Camera-type eye (tissue), 1 donor: ENCODE data around the gene PRPF6. TPM values are rescaled to one million over a fixed set of nuclear protein-coding genes. Genes with fewer than 3 reads are reported as not detected.

Source experiments
- total RNA-seq: library from RNA; depleted of rRNA; stranded (reverse); fragments of >200 nt; gene quantifications from one replicate; pipeline ENCODE4 v1.2.3, GENCODE V29; 2014

PRPF6 gene, protein sequence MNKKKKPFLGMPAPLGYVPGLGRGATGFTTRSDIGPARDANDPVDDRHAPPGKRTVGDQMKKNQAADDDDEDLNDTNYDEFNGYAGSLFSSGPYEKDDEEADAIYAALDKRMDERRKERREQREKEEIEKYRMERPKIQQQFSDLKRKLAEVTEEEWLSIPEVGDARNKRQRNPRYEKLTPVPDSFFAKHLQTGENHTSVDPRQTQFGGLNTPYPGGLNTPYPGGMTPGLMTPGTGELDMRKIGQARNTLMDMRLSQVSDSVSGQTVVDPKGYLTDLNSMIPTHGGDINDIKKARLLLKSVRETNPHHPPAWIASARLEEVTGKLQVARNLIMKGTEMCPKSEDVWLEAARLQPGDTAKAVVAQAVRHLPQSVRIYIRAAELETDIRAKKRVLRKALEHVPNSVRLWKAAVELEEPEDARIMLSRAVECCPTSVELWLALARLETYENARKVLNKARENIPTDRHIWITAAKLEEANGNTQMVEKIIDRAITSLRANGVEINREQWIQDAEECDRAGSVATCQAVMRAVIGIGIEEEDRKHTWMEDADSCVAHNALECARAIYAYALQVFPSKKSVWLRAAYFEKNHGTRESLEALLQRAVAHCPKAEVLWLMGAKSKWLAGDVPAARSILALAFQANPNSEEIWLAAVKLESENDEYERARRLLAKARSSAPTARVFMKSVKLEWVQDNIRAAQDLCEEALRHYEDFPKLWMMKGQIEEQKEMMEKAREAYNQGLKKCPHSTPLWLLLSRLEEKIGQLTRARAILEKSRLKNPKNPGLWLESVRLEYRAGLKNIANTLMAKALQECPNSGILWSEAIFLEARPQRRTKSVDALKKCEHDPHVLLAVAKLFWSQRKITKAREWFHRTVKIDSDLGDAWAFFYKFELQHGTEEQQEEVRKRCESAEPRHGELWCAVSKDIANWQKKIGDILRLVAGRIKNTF
- 80.9 TPM for total RNA-seq

DNA sequence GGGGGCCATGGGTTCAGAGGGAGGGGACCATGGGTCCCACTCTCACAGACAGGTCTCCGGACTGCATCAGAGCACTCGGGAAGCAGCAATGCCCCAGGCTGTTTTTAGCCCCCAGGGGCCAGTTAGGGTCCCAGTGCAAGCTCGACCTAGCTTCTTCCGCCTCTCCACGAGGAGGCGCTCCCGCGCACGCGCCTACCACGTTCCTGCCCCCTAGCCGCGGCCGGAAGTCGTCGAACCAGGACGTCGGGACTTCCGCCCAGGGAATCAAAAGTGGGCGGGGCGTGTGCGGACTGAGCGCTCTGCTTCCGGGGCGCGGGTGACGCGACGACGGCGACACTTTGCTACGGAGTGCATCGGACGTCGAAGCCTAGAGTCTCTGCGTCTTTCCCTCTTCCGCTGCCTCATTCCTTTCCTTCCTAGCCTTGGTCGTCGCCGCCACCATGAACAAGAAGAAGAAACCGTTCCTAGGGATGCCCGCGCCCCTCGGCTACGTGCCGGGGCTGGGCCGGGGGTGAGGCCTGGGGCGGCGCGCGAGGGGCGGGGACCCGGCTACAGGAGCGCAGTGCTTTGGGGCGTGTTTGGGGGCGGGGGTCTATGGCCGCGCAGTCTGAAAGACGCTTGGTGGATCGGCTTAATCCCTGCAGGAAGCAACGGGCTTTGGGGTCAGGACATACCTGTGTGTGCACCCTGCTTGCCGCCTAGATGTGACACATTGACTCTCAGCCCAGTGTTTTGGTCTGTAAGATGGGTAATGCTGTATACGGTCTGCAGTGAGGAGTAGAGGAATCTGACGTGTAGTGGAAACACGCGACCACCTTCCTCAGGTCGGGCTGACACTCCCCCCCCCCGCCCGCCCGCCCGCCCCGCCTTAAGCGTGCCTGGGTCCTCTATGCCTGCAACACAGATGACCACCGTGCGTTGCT, at the start of gene PRPF6:
TSS of gene PRPF6 (plus strand) at position 327 of the 923 bp plus-strand sequence. CDS start at position 441, 114 bp downstream.

DNA sequence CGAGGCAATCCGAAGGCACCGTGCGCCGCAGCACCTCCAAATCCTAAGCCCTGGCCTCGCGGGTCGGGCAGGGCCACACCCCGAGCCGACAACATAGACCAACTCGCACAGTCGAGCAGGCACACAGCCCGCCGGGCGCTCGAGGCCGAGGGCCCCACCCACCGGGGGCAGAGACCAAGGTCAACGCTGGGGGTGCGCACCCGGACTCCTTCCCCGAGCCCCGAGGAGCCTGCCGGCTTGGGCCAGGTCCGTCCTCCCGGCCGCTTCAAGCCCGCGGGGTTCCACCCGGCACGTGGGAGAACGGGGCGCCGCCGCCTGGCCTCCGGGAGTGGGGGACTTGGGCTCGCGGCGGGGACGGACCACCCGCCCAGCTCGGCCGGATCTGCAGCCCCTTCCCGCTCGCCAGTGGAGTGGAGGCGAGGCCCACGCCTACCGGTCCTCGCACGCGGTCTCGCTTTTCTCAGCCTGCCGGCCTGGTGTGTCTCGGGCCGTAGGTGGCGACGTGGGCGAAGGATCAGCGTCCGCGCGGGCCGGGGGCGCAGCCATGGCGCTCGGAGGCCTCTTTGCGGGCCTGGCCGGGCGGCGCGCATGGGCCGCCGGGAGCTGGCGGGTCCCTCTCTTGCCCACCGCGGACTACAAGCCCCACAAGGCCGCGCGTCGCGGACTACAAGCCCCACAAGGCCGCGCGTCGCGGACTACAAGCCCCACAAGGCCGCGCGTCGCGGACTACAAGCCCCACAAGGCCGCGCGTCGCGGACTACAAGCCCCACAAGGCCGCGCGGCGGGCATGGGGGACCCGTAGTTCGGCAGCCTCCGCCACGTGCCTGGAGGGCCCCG, 24.9 kb upstream of the PRPF6 start, which contains the start of gene UCKL1:
TSS of gene UCKL1 (minus strand) at position 590 of the 837 bp plus-strand sequence. CDS start at position 546, 44 bp downstream.

DNA sequence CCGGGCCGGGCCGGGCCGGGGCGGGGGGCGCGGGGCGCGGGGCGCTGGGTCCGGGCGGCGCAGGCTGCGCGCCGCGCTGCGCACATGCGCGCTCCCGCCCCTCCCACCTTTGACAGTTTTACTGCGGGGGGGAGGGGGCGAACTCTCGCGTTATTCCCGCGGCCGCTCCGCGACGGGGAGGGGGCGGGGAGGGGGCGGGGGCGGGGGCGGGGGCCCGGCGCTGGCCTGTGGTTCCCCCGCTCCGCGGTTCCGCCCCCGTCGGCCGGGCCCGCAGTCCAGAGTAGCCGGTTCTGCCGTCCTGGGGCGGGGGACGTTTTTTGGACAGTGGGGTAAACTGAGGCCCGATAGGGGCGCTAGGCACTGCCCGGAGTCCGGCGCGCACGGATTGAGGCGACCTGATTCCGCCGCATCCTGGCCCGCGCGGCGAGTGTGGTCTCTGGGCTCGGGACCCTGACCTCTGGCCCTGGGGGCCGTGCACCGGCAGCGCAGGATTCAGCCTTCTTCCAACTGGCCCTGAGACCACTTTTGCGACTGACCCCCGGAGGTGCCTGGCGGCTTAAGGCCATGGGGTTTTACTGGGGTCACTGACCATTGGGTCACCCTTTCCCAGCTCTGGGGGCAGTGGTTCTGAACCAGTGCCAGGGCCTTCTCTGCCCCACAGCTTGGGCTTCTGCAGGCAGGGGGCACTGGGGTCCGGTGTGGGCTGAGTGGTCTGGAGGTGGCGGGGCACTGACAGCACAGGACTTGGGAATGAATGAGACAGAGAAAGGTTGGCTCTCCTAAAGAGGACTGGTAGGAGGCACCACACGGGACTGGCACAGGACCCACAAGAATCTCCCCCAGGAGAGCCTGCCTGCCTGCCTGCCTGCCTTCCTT, 10.9 kb upstream of the PRPF6 start, which contains the start of gene ZNF512B:
TSS of gene ZNF512B (minus strand) at position 93 of the 876 bp plus-strand sequence. CDS start 1,980 bp downstream, outside the sequence.

DNA sequence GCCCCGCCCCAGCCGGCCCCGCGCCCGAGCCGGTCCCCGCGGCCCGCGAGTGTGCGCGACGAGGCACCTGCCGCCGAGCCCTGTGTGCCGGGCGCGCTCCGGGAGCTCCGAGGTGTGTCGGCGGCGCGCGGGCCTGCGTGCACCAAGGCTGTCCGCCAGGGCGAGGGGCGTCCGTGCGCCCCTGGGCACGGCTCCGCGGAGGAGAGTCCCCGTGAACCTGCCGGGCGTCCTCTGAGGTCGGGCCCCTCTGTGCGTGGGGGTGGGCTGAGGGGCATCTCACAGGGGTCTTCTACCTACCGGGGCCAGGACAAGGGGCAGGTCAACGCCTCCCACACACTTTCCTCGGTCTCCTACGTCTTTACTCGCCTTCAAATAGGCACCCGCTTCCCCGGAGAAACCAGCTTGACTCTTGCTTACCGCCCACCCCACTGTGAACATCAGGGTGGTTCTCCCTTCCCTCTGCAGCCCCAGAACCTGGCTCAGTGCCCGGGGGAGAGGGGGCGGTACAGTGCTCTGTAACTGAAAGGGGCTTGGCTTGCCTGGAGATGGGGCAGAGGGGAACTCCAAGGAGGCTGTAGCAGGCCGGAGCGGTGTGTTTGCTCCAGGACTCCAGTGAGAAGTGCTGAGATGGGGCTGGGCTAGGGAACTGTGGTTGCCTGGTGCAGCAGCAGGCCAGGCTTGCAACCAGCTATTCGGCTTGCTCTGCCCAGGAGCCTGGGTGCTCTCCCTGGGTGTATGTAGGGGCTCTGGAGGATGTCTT, 1.2 kb upstream of the PRPF6 start, which contains the start of gene SAMD10:
TSS of gene SAMD10 (minus strand) at position 86 of the 760 bp plus-strand sequence. CDS start 175 bp downstream, outside the sequence.

DNA sequence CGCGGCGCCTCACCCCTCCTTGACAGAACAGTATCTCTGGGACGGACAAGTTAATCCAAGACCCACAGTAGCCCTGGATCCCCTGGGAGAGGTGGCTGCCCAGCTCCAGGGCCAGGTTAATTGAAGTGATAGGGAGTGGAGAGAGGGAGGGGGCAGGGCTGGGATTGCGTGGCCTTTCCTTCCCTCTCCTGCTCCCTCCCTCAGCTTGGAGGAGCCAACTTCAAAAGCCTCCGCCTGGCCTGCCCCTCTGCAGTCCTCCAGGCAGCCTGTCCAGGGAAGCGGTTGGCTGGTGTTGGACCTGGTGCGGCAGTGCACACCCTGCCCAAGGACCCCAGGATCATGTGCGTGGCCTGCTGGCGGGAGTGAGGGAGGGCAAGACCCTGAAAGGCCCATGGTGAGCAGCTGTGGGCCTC, 55.0 kb downstream of the PRPF6 start, which contains the start of gene C20orf204:
TSS of gene C20orf204 (plus strand) at position 250 of the 413 bp plus-strand sequence. CDS start at position 392, 142 bp downstream.

DNA sequence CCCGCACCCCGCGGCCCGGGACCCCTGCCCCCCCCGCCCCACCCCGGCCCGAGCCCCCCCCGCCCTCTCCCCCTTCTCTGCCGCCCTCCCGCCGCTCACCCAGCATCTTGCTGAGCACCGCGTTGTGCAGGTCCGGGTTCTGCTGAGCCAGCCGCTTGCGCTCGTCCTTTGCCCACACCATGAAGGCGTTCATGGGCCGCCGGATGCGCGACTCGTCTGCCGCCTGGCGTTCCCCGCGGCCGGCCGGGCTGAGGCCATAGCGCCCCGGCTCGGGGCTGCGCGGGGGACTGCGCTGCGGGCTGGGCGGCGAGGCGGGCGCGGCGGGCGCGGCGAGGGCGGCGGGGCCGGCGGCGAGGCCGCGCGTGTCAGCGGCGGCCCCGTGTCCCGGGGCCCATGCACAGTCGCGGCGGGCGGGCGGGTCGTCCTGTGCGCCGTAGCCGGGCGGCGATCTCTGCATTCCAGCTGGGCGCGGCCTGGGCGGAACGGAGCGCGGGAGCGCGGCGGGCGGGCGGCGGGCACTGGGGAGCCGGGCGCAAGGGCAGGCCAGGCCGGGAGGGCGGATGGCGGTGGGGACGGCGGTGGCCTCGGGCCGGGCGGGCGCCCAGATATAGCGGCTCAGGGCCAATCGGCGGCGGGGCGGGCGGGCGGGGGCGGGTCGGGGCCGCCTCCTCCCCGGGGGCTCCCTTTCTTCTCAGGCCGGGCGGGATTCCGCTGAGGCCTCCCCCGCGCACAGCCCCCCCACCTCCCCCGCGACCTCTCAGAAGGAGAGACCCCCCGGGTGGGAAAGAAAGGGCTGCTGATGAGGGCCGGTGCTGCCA, 68.3 kb downstream of the PRPF6 start, which contains the start of gene SOX18:
TSS of gene SOX18 (minus strand) at position 580 of the 818 bp plus-strand sequence. CDS start at position 457, 123 bp downstream.

DNA sequence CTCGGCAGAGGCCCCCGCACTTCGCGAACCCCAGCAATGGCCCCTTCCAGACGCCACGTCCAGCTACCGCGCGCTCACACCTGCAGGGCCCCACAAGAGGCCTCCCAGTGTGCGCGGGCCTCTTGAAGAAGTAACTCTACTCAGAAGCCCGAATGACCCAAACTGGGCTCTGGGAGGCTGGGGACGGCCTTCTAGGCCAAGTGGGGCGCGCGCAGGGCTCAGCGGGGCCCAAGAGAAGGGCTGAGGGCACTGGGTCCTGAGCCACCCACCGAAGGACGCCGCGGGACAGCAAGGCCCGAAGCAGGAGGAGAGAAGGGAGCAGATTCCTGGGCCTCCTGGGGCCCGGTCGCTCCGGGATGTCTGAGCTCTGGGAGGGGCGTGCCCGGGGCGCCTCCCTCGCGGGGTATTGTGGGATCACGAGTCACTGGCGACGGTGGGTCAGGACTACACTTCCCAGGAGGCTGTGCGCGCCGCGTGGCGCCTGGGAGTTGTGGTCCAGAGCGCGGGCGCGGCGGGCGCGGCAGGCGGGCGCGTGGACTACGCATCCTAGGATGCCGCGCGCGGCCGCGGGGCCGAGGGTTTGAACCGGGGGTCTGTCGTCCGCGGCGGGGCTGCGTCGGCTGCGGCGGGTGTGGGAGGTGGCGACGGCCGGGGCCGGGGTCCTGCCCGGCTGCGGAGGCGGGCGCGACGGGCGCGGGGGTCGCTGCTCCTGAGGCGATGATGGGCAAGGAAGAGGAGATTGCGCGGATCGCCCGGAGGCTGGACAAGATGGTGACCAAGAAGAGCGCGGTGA, 81.9 kb downstream of the PRPF6 start, which contains the start of gene TCEA2:
TSS of gene TCEA2 (plus strand) at position 603 of the 793 bp plus-strand sequence. CDS start at position 718, 115 bp downstream.

DNA sequence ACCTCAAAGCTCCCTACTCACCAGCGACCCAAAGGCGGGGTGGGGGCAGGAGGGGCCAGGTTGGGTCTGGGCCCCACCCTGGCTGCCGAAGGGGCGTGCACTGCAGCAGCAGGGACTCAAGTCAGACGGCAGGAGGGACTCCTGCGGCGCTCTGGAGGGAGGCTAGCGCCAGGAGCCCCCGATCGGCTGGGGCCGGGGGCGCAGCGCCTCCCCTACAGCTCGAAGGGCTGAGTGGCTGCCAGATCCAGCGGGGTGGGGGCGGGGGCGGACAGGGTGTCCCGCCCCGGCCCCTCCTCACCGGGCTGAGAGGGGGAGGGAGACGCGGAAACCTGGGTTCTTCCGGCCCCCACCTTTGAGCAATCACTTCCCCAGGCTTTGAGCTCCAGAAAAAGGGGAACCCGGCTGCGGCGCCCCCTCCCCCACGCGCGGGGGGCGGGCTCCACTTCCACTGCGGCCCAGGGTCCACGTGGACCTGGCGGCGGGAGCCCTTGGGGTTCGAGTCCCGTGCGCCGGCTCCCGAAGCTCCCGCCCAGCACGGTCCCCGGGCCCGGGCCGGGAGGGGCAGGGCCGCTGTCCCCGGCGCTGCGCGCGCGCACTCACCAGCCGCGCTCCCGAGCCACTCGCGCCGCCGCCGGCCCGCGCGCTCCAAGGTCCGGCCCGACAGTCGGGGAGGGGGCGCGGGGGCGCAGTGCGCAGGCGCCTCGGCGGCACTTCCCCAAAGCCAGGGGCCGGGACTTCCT, 98.5 kb downstream of the PRPF6 start, which contains the start of gene RGS19:
TSS of gene RGS19 (minus strand) at position 246 of the 740 bp plus-strand sequence. CDS start 2,632 bp downstream, outside the sequence.

DNA sequence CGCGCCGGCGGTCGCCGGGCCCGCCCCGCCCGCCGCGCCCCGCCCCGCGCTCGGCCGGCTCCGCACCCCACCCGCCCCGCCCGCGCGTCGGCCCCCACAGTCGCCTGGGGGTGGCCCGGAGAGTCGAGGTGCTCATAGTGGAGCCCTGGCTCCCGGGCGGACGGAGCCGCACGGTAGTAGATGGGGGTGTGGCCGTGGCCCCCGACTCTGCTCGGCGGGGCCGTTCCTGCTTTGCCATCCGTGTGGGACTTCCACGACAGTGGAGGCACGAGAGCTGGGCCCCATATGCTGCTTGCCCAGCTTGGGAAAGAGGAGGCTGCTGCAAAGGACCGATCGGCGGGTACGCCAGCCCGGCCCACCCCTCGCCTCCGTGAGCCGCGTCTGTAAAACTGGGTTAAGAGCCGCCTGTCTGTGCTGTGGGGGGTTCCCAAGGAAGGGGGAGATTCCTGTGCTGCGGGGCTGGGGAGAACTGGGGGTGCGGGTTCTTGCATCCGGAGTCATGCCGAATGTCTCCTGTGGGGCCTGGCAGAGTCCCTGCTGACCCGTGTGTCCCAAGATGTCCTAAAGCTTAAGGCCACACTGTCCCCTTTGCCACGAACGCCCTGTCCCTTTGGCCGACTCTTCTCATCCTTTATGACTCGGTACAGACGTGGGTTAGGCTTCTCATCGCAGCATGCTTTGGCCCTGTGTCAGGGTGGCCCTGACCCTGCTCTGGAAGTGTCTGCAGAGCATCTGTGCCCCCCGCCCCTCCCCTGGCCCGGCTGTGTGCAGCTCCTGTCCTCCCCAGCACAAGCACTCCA, 99.3 kb downstream of the PRPF6 start, which contains the start of gene OPRL1:
TSS of gene OPRL1 (plus strand) at position 70 of the 800 bp plus-strand sequence. CDS start 12,639 bp downstream, outside the sequence.

Other genes starting within 250 kb of the PRPF6 start
- gene LIME1, start 244.5 kb upstream of the PRPF6 start, total RNA-seq = 16.5 TPM
- gene SLC2A4RG, start 241.4 kb upstream of the PRPF6 start, total RNA-seq = 32.0 TPM
- 12.1 TPM for gene ZBTB46, start 149.9 kb upstream of the PRPF6 start, total RNA-seq
- gene ABHD16B, start 119.6 kb upstream of the PRPF6 start, total RNA-seq = not detected
- gene TPD52L2, start 115.9 kb upstream of the PRPF6 start, total RNA-seq = 69.2 TPM
- gene DNAJC5, start 86.0 kb upstream of the PRPF6 start, total RNA-seq = 55.5 TPM
- gene UCKL1, start 24.7 kb upstream of the PRPF6 start, total RNA-seq = 44.6 TPM
- 19.7 TPM for gene ZNF512B, start 11.2 kb upstream of the PRPF6 start, total RNA-seq
- gene SAMD10, start 1.5 kb upstream of the PRPF6 start, total RNA-seq = 8.9 TPM
- 1.0 TPM for gene C20orf204, start 55.0 kb downstream of the PRPF6 start, total RNA-seq
- 7.1 TPM for gene SOX18, start 68.5 kb downstream of the PRPF6 start, total RNA-seq
- 41.7 TPM for gene TCEA2, start 82.1 kb downstream of the PRPF6 start, total RNA-seq
- gene RGS19, start 98.4 kb downstream of the PRPF6 start, total RNA-seq = 6.3 TPM
- gene OPRL1, start 99.0 kb downstream of the PRPF6 start, total RNA-seq = 3.5 TPM
- 0.82 TPM for gene LKAAEAR1, start 103.3 kb downstream of the PRPF6 start, total RNA-seq
- not detected for gene NPBWR2, start 126.4 kb downstream of the PRPF6 start, total RNA-seq
- gene MYT1, start 183.3 kb downstream of the PRPF6 start, total RNA-seq = 37.3 TPM